Stimulated activated CD8-positive, alpha-beta memory T cell treated with anti-CD3 and anti-CD28 coated beads, Interleukin-4, amount 100 ng/mL, for 1 hour (primary cell): Measurements from ENCODE around the gene GJD3.

Experiments
- DNase-seq, 2 donors: peaks; one replicate each; pipeline ENCODE4 v3.0.0-alpha.2; 2020; ENCODE audit warnings: low read depth in 2 of 2, low spot score in 1 of 2

Gene GJD3

DNA sequence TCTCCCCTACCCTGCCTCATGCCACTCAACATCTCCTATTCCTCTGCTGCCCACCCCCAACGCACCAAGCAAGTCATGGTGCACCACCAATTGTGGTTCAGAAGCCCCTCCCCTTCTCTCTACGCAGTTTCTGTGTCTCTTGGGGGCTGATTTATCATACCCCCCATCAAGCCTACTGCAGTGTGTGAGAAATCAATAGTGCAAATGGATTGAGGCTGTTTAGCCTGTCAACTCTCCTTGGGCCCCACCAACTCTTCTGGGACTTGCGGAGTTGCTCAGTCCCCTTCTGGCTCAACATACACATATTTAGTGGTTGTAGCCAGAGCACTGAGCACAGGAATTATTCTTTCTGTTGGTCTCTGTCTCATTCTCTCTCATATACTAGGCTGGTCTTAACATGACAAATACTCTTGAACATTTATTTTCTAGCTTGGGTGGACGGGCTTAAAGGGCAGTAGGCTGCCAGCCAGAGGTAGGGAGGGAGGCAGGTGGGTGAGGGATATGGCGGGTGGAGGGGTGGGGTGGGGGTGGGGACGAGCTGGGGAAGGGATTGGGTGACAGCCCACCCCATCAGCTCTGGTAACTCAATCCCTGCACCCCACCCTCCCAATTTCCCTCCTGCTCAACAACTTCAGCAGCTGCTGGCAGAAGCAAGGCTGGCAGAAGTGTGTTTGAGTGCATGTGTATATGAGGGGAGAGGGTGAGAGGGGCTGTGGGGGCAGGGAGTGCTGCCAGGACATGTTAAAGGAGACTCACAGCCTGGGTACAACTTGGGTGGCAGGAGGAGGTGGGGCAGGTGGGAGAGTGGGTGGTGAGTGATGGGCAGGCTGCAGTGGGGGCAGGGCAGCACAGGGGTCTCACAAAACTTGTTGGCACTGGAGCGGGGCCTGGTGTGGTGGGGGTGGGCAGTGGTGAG is 50.6 kb downstream of the GJD3 start:
- no peak for DNase-seq
